ENCODE data around the gene KAT2A. TPM values are rescaled to one million over a fixed set of nuclear protein-coding genes. Genes with fewer than 3 reads are reported as not detected.

Gene KAT2A
- total and polyA plus RNA-seq, 9 of the 15 experiments (the other 6 are each of a cell fraction or from before 2014, with no cell fraction given): 1.5 to 80.4 (median 31.9) TPM

DNA sequence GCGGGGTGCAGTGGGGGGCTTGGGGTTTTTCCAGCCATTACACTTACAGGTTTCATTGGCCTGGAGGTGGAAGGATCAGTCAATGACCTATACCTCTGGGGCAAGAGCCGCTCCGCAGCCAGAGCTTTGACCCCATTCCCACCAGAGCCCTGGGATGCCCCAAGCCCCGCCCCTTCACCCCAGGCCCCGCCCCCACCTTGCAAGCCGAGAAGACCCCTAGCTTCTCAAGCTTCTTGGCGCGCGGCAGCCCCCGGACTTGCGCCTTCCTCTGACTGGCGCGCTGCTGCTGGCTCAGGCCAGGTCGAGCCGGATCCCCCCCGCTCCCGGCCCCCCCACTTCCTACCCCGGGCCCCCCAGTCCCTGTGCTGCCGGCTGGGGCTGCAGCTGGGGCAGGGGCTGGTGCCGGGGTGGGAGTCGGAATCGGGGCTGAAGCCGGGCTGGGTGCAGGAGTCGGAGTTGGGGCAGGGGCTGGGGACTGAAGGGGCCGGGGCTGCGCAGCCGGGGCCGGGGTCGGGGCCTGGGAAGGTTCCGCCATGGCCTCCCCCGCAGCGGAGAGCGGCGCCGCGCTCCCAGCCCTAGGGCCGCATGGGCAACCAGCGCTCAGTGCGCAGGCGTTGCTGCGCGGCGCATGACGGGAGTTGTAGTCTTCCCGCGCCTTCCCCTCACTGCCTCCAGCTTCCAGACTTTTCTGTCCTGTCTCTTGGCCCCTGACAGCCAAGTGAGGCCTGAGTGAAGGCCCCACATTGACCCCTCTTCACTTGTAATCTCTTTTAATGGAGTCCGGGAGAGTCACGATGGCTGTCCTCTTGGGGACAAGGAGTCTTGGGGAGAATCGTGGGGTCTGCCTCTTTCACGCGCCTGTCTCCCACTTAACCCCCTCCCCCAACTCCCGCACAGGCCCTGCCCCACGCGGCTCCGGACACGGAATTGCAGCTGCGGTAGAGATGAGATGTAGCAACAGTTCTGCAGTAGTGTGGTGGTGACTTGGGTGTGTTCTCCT is at the start of gene KAT2A (continued):
- TF ChIP-seq, protein P1, sequence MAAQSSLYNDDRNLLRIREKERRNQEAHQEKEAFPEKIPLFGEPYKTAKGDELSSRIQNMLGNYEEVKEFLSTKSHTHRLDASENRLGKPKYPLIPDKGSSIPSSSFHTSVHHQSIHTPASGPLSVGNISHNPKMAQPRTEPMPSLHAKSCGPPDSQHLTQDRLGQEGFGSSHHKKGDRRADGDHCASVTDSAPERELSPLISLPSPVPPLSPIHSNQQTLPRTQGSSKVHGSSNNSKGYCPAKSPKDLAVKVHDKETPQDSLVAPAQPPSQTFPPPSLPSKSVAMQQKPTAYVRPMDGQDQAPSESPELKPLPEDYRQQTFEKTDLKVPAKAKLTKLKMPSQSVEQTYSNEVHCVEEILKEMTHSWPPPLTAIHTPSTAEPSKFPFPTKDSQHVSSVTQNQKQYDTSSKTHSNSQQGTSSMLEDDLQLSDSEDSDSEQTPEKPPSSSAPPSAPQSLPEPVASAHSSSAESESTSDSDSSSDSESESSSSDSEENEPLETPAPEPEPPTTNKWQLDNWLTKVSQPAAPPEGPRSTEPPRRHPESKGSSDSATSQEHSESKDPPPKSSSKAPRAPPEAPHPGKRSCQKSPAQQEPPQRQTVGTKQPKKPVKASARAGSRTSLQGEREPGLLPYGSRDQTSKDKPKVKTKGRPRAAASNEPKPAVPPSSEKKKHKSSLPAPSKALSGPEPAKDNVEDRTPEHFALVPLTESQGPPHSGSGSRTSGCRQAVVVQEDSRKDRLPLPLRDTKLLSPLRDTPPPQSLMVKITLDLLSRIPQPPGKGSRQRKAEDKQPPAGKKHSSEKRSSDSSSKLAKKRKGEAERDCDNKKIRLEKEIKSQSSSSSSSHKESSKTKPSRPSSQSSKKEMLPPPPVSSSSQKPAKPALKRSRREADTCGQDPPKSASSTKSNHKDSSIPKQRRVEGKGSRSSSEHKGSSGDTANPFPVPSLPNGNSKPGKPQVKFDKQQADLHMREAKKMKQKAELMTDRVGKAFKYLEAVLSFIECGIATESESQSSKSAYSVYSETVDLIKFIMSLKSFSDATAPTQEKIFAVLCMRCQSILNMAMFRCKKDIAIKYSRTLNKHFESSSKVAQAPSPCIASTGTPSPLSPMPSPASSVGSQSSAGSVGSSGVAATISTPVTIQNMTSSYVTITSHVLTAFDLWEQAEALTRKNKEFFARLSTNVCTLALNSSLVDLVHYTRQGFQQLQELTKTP (IDR thresholded peaks at IDR 0.05; ENCODE audit: low read depth in 1 of 2, partially characterized antibody in 2 of 2): peak in 1 of 2 experiments; percentile 81
- TF ChIP-seq, protein P2, sequence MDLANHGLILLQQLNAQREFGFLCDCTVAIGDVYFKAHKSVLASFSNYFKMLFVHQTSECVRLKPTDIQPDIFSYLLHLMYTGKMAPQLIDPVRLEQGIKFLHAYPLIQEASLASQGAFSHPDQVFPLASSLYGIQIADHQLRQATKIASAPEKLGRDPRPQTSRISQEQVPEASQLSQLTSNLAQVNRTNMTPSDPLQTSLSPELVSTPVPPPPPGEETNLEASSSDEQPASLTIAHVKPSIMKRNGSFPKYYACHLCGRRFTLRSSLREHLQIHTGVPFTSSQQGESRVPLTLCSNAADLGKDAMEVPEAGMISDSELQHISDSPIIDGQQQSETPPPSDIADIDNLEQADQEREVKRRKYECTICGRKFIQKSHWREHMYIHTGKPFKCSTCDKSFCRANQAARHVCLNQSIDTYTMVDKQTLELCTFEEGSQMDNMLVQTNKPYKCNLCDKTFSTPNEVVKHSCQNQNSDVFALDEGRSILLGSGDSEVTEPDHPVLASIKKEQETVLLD (IDR thresholded peaks at IDR 0.05): peak; percentile 89
- TF ChIP-seq ZNF644 (tag; IDR thresholded peaks at IDR 0.05; ENCODE audit: low read depth): no peak
- TF ChIP-seq FOXJ3 (CRISPR knock-in tag; IDR thresholded peaks at IDR 0.05): no peak
- TF ChIP-seq ZC3H8 (IDR thresholded peaks at IDR 0.05): no peak
- TF ChIP-seq ZSCAN32 (CRISPR knock-in tag; IDR thresholded peaks at IDR 0.05): no peak
- peak; percentile 43 to 85 (median 71) for TF ChIP-seq YY1 (IDR thresholded peaks at IDR 0.05; ENCODE audit: borderline replicate concordance in 1 of 3, control insufficient read depth in 1 of 3, extremely low read depth in 1 of 3, insufficient read depth in 3 of 3, insufficient read length in 1 of 3, insufficient replicate concordance in 2 of 3, low read depth in 1 of 3, low read length in 2 of 3)
- TF ChIP-seq FUS (optimal IDR thresholded peaks at IDR 0.05; ENCODE audit: low read depth, low read length): no peak
- TF ChIP-seq, protein P3, sequence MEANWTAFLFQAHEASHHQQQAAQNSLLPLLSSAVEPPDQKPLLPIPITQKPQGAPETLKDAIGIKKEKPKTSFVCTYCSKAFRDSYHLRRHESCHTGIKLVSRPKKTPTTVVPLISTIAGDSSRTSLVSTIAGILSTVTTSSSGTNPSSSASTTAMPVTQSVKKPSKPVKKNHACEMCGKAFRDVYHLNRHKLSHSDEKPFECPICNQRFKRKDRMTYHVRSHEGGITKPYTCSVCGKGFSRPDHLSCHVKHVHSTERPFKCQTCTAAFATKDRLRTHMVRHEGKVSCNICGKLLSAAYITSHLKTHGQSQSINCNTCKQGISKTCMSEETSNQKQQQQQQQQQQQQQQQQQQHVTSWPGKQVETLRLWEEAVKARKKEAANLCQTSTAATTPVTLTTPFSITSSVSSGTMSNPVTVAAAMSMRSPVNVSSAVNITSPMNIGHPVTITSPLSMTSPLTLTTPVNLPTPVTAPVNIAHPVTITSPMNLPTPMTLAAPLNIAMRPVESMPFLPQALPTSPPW (CRISPR knock-in tag; IDR thresholded peaks at IDR 0.05): peak; percentile 88
- TF ChIP-seq ARID2 (IDR thresholded peaks at IDR 0.05): no peak
- no peak for TF ChIP-seq POU5F1 (IDR thresholded peaks at IDR 0.05; ENCODE audit: borderline replicate concordance, low read depth, low read length, partially characterized antibody)
- TF ChIP-seq ILF3 (IDR thresholded peaks at IDR 0.05; ENCODE audit: borderline replicate concordance): no peak
- peak; percentile 81 for TF ChIP-seq EP400 (IDR thresholded peaks at IDR 0.05)
- TF ChIP-seq KAT7 (CRISPR knock-in tag; IDR thresholded peaks at IDR 0.05; ENCODE audit: borderline replicate concordance): no peak
- peak; percentile 80 for TF ChIP-seq HNRNPLL (IDR thresholded peaks at IDR 0.05; ENCODE audit: low read depth, low read length, poor library complexity, severe bottlenecking)
- TF ChIP-seq GATAD2B (IDR thresholded peaks at IDR 0.05; ENCODE audit: borderline replicate concordance): no peak
- TF ChIP-seq SIN3A (IDR thresholded peaks at IDR 0.05; ENCODE audit: borderline replicate concordance in 2 of 2, control insufficient read depth in 1 of 2, low read depth in 2 of 2, low read length in 2 of 2): peak in 1 of 2 experiments; percentile 91; a peak in 1 of 4 replicates
- no peak for TF ChIP-seq ATF1 (CRISPR knock-in tag; IDR thresholded peaks at IDR 0.05)
- TF ChIP-seq ATF1 (tag; IDR thresholded peaks at IDR 0.05): no peak
